GM23248 (cell line): ENCODE data around the gene INO80E.

Experiments used
- EZH2 ChIP-seq: fragments of 200-600 bp; sonication (generic); IDR thresholded peaks from 2 replicates; pipeline ENCODE4 v1.6.1; 2018; ENCODE audit warnings: antibody characterized with exemption, mild to moderate bottlenecking; ENCODE audit not compliant: insufficient read depth, poor library complexity, severe bottlenecking
- EZH2phosphoT487 ChIP-seq: fragments of 200-600 bp; sonication (generic); IDR thresholded peaks from 2 replicates; pipeline ENCODE4 v1.6.1; 2018; ENCODE audit warnings: antibody characterized with exemption, moderate library complexity, mild to moderate bottlenecking, low read depth; ENCODE audit not compliant: insufficient read depth

GRCh38 chr16:29993903-29994599 is 2.0 kb upstream of the INO80E start:
- TF ChIP-seq EZH2phosphoT487: no peak
- TF ChIP-seq EZH2: no peak
